Muscle layer of duodenum (tissue), 2 donors: ENCODE results near the gene RGCC.
"Not testable (repeated sequence)": the region's sequence is repeated elsewhere in the genome, so short reads cannot be mapped to it uniquely, and the experiment has no call there.

Experiments used
- H3K27ac ChIP-seq: one replicate; pipeline ENCODE4 v1.7.0; 2013; ENCODE audit warnings: mild to moderate bottlenecking, low read length
- H3K27me3 ChIP-seq: one replicate; pipeline ENCODE4 v1.7.0; 2013; ENCODE audit warnings: low read depth, mild to moderate bottlenecking, control low read depth, low read length
- H3K36me3 ChIP-seq, 2 donors: one replicate each; pipeline ENCODE4 v1.7.0; 2013; ENCODE audit warnings: low read length in 2 of 2, control low read depth in 1 of 2, mild to moderate bottlenecking in 1 of 2; ENCODE audit not compliant: insufficient read depth in 2 of 2, control insufficient read depth in 1 of 2
- H3K4me1 ChIP-seq, 2 donors: one replicate each; pipeline ENCODE4 v1.7.0; 2013; ENCODE audit warnings: low read length in 2 of 2, mild to moderate bottlenecking in 2 of 2, control low read depth in 1 of 2, moderate library complexity in 1 of 2; ENCODE audit not compliant: insufficient read depth in 2 of 2, control insufficient read depth in 1 of 2
- H3K4me3 ChIP-seq, 2 donors: one replicate each; pipeline ENCODE4 v1.7.0; 2013; ENCODE audit warnings: low read length in 2 of 2, low read depth in 1 of 2, mild to moderate bottlenecking in 1 of 2
- H3K9me3 ChIP-seq, 2 donors: one replicate each; pipeline ENCODE4 v1.7.0; 2013; ENCODE audit warnings: low read length in 2 of 2, control low read depth in 1 of 2, mild to moderate bottlenecking in 1 of 2; ENCODE audit not compliant: control insufficient read depth in 1 of 2
- donor health status: healthy.

Gene RGCC

DNA sequence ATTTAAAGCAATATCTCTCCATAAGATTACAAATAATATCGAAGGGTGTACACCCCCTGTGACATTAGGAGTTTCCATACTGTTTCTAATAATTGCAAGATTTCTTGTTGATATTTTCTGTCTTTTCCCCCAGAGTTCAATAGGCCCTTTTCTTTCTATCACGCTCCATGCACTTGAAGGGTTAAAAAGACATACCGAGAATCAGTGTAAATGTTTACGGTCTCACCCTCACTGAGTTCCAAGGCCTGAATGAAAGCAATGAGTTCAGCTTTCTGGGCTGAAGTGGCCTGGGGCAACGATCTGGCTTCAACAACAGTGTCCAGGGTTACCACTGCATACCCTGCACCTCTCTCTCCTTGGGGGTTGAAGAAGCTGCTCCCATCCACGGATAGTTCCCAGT lies 36.0 kb upstream of the RGCC start:
- not testable (repeated sequence) for H3K36me3 ChIP-seq, H3K27me3 ChIP-seq, H3K4me1 ChIP-seq, H3K9me3 ChIP-seq, H3K27ac ChIP-seq, H3K4me3 ChIP-seq

DNA sequence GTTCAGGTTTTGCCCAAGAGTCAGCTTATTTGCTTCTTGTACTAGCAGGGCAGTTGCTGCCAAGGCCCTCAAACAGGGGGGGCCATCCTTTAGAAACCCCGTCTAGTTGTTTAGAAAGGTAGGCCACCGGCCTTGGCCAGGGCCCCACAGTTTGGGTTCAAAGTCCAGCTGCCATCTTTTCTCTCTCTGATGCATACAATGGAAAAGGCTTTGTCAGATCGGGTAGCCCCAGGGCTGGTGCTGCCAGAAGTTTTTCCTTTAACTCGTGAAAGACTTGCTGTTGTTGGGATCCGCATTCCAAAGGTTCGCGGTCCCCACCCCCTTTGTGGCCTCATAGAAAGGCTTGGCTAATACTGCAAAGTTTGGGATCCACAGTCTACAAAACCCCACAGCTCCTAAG lies 35.4 kb upstream of the RGCC start:
- not testable (repeated sequence) for H3K36me3 ChIP-seq, H3K27me3 ChIP-seq, H3K4me3 ChIP-seq, H3K9me3 ChIP-seq, H3K27ac ChIP-seq, H3K4me1 ChIP-seq

DNA sequence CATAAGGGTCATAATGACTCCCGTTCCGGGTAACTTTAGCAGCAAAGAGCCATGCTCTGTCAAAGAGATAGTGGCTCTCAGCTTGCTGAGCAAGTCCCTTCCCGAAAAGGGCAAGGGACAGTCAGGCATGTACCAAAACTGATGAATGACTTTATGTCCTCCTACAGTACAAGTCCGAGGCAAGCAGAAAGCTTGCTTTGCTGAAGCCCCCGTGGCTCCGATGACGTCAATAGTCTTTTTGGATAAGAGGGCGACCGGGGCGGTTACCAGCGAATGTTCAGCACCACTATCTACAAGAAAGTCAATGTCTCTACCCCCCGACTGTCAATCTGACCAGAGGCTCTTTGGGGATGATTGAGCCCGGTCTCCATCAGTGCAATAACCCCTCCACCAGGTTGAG lies 34.1 kb upstream of the RGCC start:
- not testable (repeated sequence) for H3K9me3 ChIP-seq

DNA sequence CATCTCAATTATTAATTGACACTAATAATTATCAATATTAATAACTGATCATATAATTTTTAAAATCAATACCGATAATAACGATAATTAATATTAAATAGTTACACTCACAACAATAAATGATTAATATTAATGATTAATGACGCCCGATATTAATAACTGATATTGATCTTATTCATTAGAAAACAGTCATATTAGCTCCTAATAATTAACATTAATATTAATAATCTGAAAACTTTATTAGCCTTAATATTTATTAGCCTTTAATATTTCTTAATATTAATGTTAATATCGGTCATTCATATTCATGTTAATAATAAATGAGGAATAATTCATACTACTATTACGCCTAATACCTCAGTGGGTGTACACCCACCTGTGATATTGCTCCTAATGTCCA lies 32.7 kb upstream of the RGCC start:
- not testable (repeated sequence) for H3K36me3 ChIP-seq, H3K27ac ChIP-seq, H3K4me1 ChIP-seq, H3K27me3 ChIP-seq, H3K4me3 ChIP-seq, H3K9me3 ChIP-seq

More for the DNA sequence above, 34.1 kb upstream of the RGCC start:
- H3K27ac ChIP-seq, H3K27me3 ChIP-seq, H3K4me1 ChIP-seq, H3K4me3 ChIP-seq, H3K36me3 ChIP-seq: not testable (repeated sequence)

DNA sequence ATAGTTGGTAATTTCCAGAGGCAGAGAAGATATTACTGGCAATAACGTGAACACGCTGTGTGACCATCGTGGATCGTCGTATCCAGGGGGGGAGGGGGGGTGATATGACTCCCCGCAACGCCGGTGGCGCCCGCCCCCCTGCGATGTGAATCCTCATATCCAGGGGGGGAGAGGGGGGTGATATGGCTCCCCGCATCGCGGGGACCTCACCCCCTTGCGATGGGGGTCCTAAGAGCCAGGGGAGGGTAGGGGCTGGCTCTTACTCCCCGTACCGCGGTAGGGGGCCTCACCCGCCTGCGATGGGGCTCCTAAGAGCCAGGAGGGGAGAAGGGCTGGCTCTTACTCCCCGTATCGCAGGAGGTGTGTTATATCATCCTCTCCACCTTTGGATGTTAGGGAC lies 31.3 kb upstream of the RGCC start:
- H3K27ac ChIP-seq, result no peak overlapping the region
- H3K36me3 ChIP-seq, result no peaks in the 10 kb centered on the region
- no peaks in the 10 kb centered on the region for H3K9me3 ChIP-seq
- no peak overlapping the region for H3K4me3 ChIP-seq
- H3K27me3 ChIP-seq, result no peaks in the 10 kb centered on the region
- H3K4me1 ChIP-seq, result peaks cover 0 to 8% of the 10 kb centered on the region in 2 donors

DNA sequence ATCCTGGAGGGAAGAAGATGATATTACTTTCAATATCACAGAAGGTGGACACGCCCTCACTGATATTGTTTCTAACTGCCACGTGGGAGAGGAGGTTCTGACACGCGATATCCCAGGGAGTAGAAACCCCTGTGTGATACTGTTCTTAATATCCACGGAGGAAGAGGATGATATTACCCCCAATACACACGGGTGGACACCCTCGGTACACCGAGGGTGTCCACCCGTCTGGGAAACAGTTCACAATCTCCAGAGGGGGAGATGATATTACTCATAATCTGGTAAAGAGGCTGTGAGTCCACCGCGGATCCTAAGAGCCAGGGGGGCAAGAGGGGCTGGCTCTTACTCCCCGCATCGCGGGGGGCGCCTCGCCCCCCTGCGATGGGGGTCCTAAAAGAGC lies 29.7 kb upstream of the RGCC start:
- H3K36me3 ChIP-seq, result no peaks in the 10 kb centered on the region
- H3K9me3 ChIP-seq, result no peaks in the 10 kb centered on the region
- H3K4me1 ChIP-seq, result peaks cover 0 to 8% of the 10 kb centered on the region in 2 donors
- H3K27ac ChIP-seq, result no peak overlapping the region
- H3K27me3 ChIP-seq, result no peaks in the 10 kb centered on the region
- peak overlapping the region in 1 of 2 donors; percentile 30 for H3K4me3 ChIP-seq

DNA sequence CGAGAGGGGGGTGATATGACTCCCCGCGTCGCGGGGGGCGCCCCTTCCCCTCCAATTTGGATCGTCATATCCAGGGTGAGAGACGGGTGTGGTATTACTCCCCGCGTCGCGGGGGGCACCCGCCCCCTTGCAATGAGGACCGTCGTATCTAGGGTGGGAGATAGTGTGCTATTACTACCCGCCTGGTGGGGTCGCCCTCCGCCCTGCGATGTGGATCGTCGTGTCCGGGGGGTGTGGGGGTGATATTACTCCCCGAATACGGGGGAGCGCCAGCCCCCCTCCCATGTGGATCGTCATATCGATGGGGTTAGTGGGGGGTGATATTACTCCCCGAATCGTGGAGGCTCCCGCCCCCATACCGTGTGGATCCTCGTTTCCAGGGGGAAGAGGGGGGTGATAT lies 29.2 kb upstream of the RGCC start:
- no peak overlapping the region for H3K27ac ChIP-seq
- peak overlapping the region in 1 of 2 donors; percentile 30 for H3K4me3 ChIP-seq
- H3K9me3 ChIP-seq, result no peaks in the 10 kb centered on the region
- H3K4me1 ChIP-seq, result peaks cover 0 to 8% of the 10 kb centered on the region in 2 donors
- no peaks in the 10 kb centered on the region for H3K36me3 ChIP-seq
- no peaks in the 10 kb centered on the region for H3K27me3 ChIP-seq

DNA sequence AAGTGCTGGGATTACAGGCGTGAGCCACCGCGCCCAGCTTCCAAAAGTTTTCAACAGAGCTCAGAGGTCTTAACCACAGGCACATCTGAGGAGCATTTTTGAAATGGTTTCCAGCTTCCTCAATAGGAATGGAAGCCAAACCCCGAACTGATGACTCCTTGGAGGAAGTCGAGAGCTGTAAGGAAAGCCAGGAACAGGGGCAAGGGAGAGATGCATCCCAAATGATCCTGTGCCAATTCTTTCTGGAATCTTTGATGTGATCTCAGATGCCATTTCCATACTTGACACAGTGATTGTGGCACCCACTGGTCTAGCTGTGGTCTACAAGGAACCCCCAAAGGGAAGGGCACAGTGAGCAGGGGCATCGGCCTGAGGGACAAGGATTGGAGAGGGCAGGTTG lies 23.3 kb upstream of the RGCC start:
- H3K36me3 ChIP-seq, H3K4me1 ChIP-seq, H3K27me3 ChIP-seq, H3K27ac ChIP-seq, H3K9me3 ChIP-seq, H3K4me3 ChIP-seq: not testable (repeated sequence)

DNA sequence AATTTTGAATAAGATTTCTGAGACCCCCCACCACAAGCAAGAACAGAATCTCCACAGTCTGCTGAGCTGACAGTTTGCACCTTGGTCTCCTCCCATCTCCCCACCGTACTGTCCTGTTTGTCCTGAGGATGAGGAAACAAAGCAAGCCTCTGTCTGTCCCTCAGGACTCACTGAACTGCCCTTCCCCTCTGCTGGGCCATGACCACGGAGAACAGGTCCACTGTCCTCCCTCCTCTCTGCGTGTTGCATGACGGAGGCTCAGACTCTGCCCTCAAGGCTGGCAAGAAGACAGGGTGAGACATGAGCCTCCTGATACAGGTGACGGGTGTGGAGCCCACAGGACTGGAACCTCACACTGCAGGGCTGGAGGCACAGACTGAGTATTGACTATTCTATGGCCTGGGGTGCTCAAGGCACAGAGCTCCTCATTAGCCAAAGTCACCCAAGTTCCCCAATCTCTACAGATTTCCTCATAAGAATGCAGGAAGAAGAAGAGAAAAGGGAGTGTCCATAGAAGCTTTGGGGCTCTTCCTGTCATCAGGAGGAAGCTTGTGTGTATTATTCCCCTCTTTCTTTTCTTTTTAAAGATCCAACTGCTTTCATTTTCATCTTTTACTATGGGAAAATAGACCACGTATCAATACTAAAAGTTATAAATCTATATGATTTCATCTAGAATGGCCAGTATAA lies 22.4 kb upstream of the RGCC start:
- Histone ChIP-seq H3K4me1 (no peaks in the 10 kb centered on the region), H3K4me3 (no peak overlapping the region), H3K9me3 (no peaks in the 10 kb centered on the region), H3K36me3 (no peaks in the 10 kb centered on the region), H3K27me3 (no peaks in the 10 kb centered on the region), H3K27ac (no peak overlapping the region)

DNA sequence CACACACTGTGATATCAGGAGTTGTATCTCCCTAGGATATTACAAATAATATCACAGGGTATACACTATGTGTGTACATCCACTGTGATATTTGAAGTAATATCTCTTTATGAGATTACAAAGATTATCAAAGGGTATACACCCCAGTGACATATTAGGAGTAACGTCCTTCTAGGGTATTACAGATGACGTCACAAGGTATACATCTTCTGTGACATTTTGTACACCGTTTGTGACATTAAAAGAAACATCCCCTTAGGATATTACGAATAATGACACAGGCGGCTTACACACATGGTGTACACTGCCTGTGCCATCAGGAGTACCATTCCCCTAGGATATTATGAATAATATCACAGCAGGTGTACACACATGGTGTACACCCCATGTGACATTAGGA lies 13.4 kb upstream of the RGCC start:
- H3K4me1 ChIP-seq, result no peaks in the 10 kb centered on the region
- H3K27me3 ChIP-seq, result no peaks in the 10 kb centered on the region
- H3K36me3 ChIP-seq, result no peaks in the 10 kb centered on the region
- H3K27ac ChIP-seq, result no peak overlapping the region
- no peak overlapping the region for H3K4me3 ChIP-seq
- peaks cover 0 to 2% of the 10 kb centered on the region in 2 donors for H3K9me3 ChIP-seq

DNA sequence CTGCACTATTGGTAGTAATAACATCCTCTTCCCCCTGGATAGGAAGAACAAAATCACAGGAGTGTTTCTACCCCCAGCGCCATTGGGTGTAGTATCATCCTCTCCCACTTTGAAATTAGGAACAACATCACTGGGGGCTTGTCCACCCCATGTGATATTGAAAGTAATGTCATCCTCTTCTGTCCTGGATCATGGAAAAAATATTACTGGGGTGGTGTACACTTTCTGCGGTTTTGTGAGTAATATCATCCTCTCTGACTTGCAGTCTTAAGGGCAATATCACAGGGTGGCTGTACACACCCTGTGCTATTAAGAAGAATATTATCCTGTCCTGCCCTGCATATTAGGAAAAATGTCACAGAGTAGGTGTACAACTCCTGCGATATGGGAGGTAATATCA lies 4.9 kb upstream of the RGCC start:
- no peaks in the 10 kb centered on the region for H3K27me3 ChIP-seq
- no peak overlapping the region for H3K4me3 ChIP-seq
- peaks cover 0 to 9% of the 10 kb centered on the region in 2 donors for H3K9me3 ChIP-seq
- peaks cover 0 to 7% of the 10 kb centered on the region in 2 donors for H3K4me1 ChIP-seq
- H3K36me3 ChIP-seq, result no peaks in the 10 kb centered on the region
- no peak overlapping the region for H3K27ac ChIP-seq

DNA sequence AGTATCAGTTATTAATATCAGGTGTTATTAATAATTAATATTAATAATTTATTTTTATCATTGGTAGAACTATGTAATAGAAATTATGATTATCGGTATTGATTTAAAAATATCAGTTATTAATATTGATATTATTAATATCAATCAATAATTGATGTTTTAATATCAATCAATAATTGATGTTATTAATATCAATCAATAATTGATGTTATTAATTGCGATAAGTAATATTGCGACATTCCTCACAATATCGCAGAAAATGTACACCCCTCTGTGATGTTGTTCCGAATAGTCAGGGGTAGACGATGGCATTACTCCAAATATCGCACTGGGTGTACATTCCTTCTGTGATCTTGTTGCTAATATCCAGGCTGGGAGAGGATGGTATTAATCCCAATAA lies 3.7 kb upstream of the RGCC start:
- H3K4me1 ChIP-seq, result peaks cover 3 to 16% of the 10 kb centered on the region in 2 donors
- H3K4me3 ChIP-seq, result no peak overlapping the region
- H3K9me3 ChIP-seq, result peaks cover 0 to 9% of the 10 kb centered on the region in 2 donors
- H3K36me3 ChIP-seq, result no peaks in the 10 kb centered on the region
- no peak overlapping the region for H3K27ac ChIP-seq
- H3K27me3 ChIP-seq, result peaks cover 8% of the 10 kb centered on the region
